Body of pancreas (tissue), 4 donors: ENCODE measurements around the gene ATOH8.

ENCODE experiments used
- POLR2A ChIP-seq, 3 donors: fragments of 450-650 bp; IDR thresholded peaks; one replicate each; pipeline ENCODE4 v1.6.1; 2016; ENCODE audit warnings: antibody characterized with exemption in 3 of 3, mild to moderate bottlenecking in 2 of 3
- TF ChIP-seq, protein P1 (sequence below), 7 experiments: fragments of 450-650 bp in 4 of 7; fragments of 200-600 bp in 3 of 7; sonication (generic) in 3 of 7; IDR thresholded peaks; one replicate each; pipeline ENCODE4 v1.5.1; 2016 to 2019; ENCODE audit warnings: antibody characterized with exemption in 7 of 7

DNA sequence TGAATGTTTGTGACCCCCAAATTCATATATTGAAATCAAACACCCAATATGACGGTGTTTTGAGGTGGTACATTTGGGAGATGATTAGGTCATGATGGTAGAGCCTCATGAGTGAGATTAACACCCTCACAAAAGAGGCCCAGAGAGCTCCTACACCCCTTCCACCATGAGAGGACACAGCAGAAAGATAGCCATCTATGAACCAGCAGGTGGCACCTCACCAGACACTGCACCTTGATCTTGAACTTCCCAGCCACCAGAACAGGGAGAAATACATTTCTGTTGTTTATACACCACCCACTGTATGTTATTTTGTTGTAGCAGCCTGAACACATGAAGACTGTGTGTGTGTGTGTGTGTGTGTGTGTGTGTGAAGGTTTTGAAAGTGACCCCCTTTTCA, 76.9 kb downstream of the ATOH8 start:
- TF ChIP-seq, protein P1, sequence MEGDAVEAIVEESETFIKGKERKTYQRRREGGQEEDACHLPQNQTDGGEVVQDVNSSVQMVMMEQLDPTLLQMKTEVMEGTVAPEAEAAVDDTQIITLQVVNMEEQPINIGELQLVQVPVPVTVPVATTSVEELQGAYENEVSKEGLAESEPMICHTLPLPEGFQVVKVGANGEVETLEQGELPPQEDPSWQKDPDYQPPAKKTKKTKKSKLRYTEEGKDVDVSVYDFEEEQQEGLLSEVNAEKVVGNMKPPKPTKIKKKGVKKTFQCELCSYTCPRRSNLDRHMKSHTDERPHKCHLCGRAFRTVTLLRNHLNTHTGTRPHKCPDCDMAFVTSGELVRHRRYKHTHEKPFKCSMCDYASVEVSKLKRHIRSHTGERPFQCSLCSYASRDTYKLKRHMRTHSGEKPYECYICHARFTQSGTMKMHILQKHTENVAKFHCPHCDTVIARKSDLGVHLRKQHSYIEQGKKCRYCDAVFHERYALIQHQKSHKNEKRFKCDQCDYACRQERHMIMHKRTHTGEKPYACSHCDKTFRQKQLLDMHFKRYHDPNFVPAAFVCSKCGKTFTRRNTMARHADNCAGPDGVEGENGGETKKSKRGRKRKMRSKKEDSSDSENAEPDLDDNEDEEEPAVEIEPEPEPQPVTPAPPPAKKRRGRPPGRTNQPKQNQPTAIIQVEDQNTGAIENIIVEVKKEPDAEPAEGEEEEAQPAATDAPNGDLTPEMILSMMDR (IDR thresholded peaks at IDR 0.05): no peak
- TF ChIP-seq POLR2A (IDR thresholded peaks at IDR 0.05): no peak
